Stomach smooth muscle (tissue), 2 donors: ENCODE measurements around the gene FAM149B1.

Source experiments
- H3K27ac ChIP-seq: one replicate; pipeline ENCODE4 v1.7.0; 2013; ENCODE audit warnings: mild to moderate bottlenecking, low read length, inconsistent platforms
- H3K27me3 ChIP-seq, 2 donors: one replicate each; pipeline ENCODE4 v1.7.0; 2013; ENCODE audit warnings: low read length in 2 of 2; ENCODE audit not compliant: insufficient read depth in 2 of 2, control insufficient read depth in 1 of 2
- H3K36me3 ChIP-seq, 2 donors: one replicate each; pipeline ENCODE4 v1.7.0; 2013; ENCODE audit warnings: low read length in 2 of 2; ENCODE audit not compliant: control insufficient read depth in 2 of 2, insufficient read depth in 2 of 2
- H3K4me1 ChIP-seq: one replicate; pipeline ENCODE4 v1.7.0; 2013; ENCODE audit warnings: low read length; ENCODE audit not compliant: control insufficient read depth, insufficient read depth
- H3K4me3 ChIP-seq, 2 donors: one replicate each; pipeline ENCODE4 v1.7.0; 2013; ENCODE audit warnings: low read length in 2 of 2
- H3K9ac ChIP-seq, 2 donors: one replicate each; pipeline ENCODE4 v1.7.0; 2013; ENCODE audit warnings: low read length in 2 of 2, mild to moderate bottlenecking in 1 of 2
- H3K9me3 ChIP-seq, 2 donors: one replicate each; pipeline ENCODE4 v1.7.0; 2013; ENCODE audit warnings: low read length in 2 of 2; ENCODE audit not compliant: control insufficient read depth in 2 of 2
- donor health status: healthy.
- donor health status: Pancreatic carcinoma.

The FAM149B1 gene

GRCh38 chr10:73264423-73264822 is 96.5 kb downstream of the FAM149B1 start:
- Histone ChIP-seq H3K9me3 (no peaks in the 10 kb centered on the region), H3K9ac (no peak overlapping the region), H3K4me3 (no peak overlapping the region), H3K4me1 (no peaks in the 10 kb centered on the region), H3K27ac (no peak overlapping the region), H3K36me3 (no peaks in the 10 kb centered on the region), H3K27me3 (no peaks in the 10 kb centered on the region)

GRCh38 chr10:73281097-73281496 is 113.2 kb downstream of the FAM149B1 start:
- H3K9ac ChIP-seq, result no peak overlapping the region
- no peaks in the 10 kb centered on the region for H3K9me3 ChIP-seq
- no peak overlapping the region for H3K27ac ChIP-seq

GRCh38 chr10:73287441-73287840 is 119.5 kb downstream of the FAM149B1 start:
- Histone ChIP-seq H3K4me3 (no peak overlapping the region), H3K9ac (no peak overlapping the region), H3K27me3 (no peaks in the 10 kb centered on the region), H3K4me1 (no peaks in the 10 kb centered on the region), H3K9me3 (no peaks in the 10 kb centered on the region), H3K36me3 (no peaks in the 10 kb centered on the region), H3K27ac (no peak overlapping the region)

More at GRCh38 chr10:73281097-73281496, 113.2 kb downstream of the FAM149B1 start:
- Histone ChIP-seq H3K36me3 (no peaks in the 10 kb centered on the region), H3K4me3 (no peak overlapping the region), H3K4me1 (no peaks in the 10 kb centered on the region), H3K27me3 (no peaks in the 10 kb centered on the region)

GRCh38 chr10:73289958-73290357 is 122.0 kb downstream of the FAM149B1 start:
- no peak overlapping the region for H3K27ac ChIP-seq
- H3K4me1 ChIP-seq, result no peaks in the 10 kb centered on the region
- no peaks in the 10 kb centered on the region for H3K36me3 ChIP-seq
- no peak overlapping the region for H3K4me3 ChIP-seq
- no peaks in the 10 kb centered on the region for H3K27me3 ChIP-seq
- no peaks in the 10 kb centered on the region for H3K9me3 ChIP-seq
- no peak overlapping the region for H3K9ac ChIP-seq

GRCh38 chr10:73293461-73293860 is 125.5 kb downstream of the FAM149B1 start:
- Histone ChIP-seq H3K9me3 (no peaks in the 10 kb centered on the region), H3K4me3 (no peak overlapping the region), H3K36me3 (no peaks in the 10 kb centered on the region), H3K4me1 (no peaks in the 10 kb centered on the region), H3K9ac (no peak overlapping the region), H3K27me3 (no peaks in the 10 kb centered on the region), H3K27ac (no peak overlapping the region)
